ENCODE measurements around the gene EIF2B4. TPM values are rescaled to one million over a fixed set of nuclear protein-coding genes. Genes with fewer than 3 reads are reported as not detected.

The EIF2B4 gene
- total RNA-seq: 10 to 100 TPM; 30.0 to 42.7 TPM

DNA sequence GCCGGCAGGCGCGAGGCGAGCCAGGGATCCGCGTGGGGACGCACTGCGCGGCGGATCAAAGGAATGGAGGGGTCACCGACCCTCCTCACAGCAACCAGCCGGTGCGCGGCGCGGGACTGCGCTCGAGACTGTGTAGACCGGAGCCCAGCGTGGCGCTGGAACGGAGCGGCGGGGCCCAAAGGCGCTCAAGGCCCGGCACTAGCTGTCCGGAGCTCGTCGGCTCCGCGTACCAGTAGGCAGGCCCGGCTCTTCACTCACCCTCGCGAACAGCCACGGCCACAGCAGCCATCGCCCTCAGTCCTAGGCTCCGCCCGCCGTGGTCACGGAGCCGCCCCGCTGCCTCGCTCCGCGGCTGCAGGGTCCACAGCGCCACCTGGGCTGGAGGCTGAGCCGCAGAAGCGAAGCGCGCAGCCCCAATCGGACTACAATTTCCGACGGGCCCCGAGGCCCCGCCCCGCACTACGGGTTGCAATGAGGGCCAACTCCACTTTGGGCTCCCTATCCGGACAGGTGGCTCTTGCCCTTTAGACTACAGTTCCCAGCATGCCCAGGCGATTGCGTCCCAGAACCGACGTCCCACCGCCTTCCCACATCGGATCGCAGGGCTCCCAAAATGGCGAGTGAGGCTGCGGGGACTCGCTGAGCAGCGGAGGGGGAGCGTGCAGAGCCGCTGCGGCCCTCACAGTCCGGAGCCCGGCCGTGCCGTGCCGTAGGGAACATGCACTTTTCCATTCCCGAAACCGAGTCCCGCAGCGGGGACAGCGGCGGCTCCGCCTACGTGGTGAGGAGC lies at the start of gene EIF2B4, which contains the start of gene SNX17:
EIF2B4 (minus strand) TSS at position 313 of the 790 bp plus-strand sequence; CDS start at position 289, 24 bp downstream.
SNX17 (plus strand) TSS at position 591 of the 790 bp plus-strand sequence; CDS start at position 719, 128 bp downstream.
- H3K27me3 Mint-ChIP-seq (ENCODE audit: low read depth): no peaks in the 10 kb centered on the region
- DNase-seq: peak; percentile 99
- H3K9me3 Mint-ChIP-seq: no peaks in the 10 kb centered on the region
- peak; percentile 94 to 95 for ATAC-seq (replicated peaks in 1 of 2)
- H3K4me1 Mint-ChIP-seq (ENCODE audit: low read depth): peaks cover 34% of the 10 kb centered on the region
- peak within 1 kb of the TSS; percentile 82 to 83 for H3K4me3 Mint-ChIP-seq
- H3K27ac Mint-ChIP-seq: peak within 1 kb of the TSS; percentile 95
- H3K36me3 Mint-ChIP-seq (ENCODE audit: insufficient read depth in 2 of 2): peaks cover 12 to 13% of the 10 kb centered on the region in 2 donors

- no peaks in the 10 kb centered on the region for H3K27me3 Mint-ChIP-seq (ENCODE audit: low read depth)
- H3K4me1 Mint-ChIP-seq (ENCODE audit: low read depth): no peaks in the 10 kb centered on the region
- peaks cover 0 to 2% of the 10 kb centered on the region in 2 donors for H3K36me3 Mint-ChIP-seq (ENCODE audit: insufficient read depth in 2 of 2)
- H3K27ac Mint-ChIP-seq: no peak overlapping the region
- ATAC-seq (replicated peaks in 1 of 2) (no peak), DNase-seq (no peak)
- no peaks in the 10 kb centered on the region for H3K9me3 Mint-ChIP-seq
- no peak overlapping the region for H3K4me3 Mint-ChIP-seq
Observed at GRCh38 chr2:27416151-27416550, 46.0 kb upstream of the EIF2B4 start.

DNA sequence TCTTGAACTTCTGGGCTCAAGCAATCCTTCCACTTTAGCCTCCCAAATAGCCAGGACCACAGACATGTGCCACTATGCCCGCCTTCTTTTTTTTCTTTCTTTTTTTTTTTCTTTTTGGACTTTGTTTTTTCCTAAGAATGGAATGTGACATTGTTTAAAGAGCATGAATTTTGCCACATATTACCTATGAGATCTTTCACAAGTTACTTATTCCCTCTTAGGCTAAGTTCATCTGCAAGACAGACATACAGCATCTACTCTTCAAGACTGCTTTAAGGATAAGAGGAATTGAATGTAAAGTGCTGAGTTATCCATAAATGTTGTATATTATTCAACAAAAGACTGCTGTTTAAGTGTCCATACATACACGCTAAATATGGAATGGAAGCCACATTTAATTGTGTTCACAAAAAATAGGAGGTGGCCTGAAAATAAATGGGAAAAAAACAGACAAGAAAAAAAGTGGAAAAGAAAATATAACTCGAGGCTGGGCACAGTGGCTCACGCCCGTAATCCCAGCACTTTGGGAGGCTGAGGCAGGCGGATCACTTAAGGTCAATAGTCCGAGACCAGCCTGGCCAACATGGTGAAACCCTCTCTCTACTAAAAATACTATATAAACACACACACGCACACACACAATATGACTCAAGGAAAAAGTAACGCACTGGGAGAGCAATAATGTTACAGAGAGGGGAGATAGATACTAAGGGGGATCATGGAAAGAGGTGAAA lies 42.4 kb upstream of the EIF2B4 start:
- Mint-ChIP-seq H3K9me3 (peaks cover 0 to 3% of the 10 kb centered on the region in 2 donors), H3K36me3 (ENCODE audit: insufficient read depth in 2 of 2) (peaks cover 2% of the 10 kb centered on the region in 2 donors), H3K27me3 (ENCODE audit: low read depth) (no peaks in the 10 kb centered on the region), H3K4me1 (ENCODE audit: low read depth) (peaks cover 18% of the 10 kb centered on the region), H3K4me3 (no peak overlapping the region), H3K27ac (no peak overlapping the region)
- DNase-seq (no peak), ATAC-seq (replicated peaks in 1 of 2) (no peak)

GRCh38 chr2:27409321-27410073 lies 39.4 kb upstream of the EIF2B4 start, which contains the start of gene PPM1G:
Gene PPM1G, minus strand, starts transcription at chr2:27409591. Its CDS starts 169 bp downstream, at chr2:27409422.
- Mint-ChIP-seq H3K36me3 (ENCODE audit: insufficient read depth in 2 of 2) (peaks cover 5 to 13% of the 10 kb centered on the region in 2 donors), H3K9me3 (peaks cover 0 to 3% of the 10 kb centered on the region in 2 donors), H3K4me3 (peak within 1 kb of the TSS; percentile 90 to 98), H3K27ac (peak within 1 kb of the TSS; percentile 97), H3K27me3 (ENCODE audit: low read depth) (no peaks in the 10 kb centered on the region), H3K4me1 (ENCODE audit: low read depth) (peaks cover 40% of the 10 kb centered on the region)
- peak; percentile 98 to 99 for DNase-seq
- ATAC-seq (replicated peaks in 1 of 2): peak; percentile 98 to 99

GRCh38 chr2:27408601-27409320 lies 38.6 kb upstream of the EIF2B4 start:
- DNase-seq (peak; percentile 42 to 44), ATAC-seq (replicated peaks in 1 of 2) (peak; percentile 21 to 43)
- Mint-ChIP-seq H3K27me3 (ENCODE audit: low read depth) (no peaks in the 10 kb centered on the region), H3K36me3 (ENCODE audit: insufficient read depth in 2 of 2) (peaks cover 5 to 13% of the 10 kb centered on the region in 2 donors), H3K9me3 (peaks cover 0 to 3% of the 10 kb centered on the region in 2 donors), H3K4me3 (peak overlapping the region; percentile 90 to 98), H3K27ac (peak overlapping the region; percentile 94), H3K4me1 (ENCODE audit: low read depth) (peaks cover 47% of the 10 kb centered on the region)

DNA sequence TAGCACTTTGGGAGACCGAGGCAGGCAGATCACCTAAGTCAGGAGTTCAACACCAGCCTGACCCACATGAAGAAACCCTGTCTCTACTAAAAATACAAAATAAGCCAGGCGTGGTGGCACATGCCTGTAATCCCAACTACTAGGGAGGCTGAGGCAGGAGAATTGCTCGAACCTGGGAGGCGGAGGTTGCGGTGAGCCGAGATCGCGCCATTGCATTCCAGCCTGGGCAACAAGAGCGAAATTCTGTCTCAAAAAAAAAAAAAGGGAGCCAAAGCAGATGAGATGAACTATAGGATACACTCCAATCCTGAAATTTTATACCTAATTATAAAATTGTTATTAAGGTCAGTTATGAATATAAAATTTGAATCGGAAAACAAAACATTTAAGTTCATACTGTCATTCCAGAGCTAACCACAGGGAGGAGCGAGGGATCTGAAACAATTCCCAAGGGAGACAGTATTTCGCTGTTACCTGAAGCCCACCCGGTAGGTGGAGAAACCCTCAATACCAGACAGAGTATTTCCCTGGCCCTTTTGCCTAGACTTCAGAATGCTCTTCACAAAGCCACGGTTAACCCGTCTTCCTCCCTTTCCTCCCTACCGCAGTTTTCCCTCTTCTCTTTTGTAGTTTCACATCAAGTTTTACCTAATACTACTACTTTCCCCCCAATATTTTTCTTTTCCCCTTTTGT lies 37.8 kb upstream of the EIF2B4 start:
- Mint-ChIP-seq H3K4me3 (peak overlapping the region; percentile 90 to 98), H3K27me3 (ENCODE audit: low read depth) (no peaks in the 10 kb centered on the region), H3K4me1 (ENCODE audit: low read depth) (peaks cover 53% of the 10 kb centered on the region), H3K27ac (peak overlapping the region; percentile 94), H3K36me3 (ENCODE audit: insufficient read depth in 2 of 2) (peaks cover 5 to 13% of the 10 kb centered on the region in 2 donors), H3K9me3 (peaks cover 0 to 3% of the 10 kb centered on the region in 2 donors)
- ATAC-seq (replicated peaks in 1 of 2): no peak
- DNase-seq: no peak

DNA sequence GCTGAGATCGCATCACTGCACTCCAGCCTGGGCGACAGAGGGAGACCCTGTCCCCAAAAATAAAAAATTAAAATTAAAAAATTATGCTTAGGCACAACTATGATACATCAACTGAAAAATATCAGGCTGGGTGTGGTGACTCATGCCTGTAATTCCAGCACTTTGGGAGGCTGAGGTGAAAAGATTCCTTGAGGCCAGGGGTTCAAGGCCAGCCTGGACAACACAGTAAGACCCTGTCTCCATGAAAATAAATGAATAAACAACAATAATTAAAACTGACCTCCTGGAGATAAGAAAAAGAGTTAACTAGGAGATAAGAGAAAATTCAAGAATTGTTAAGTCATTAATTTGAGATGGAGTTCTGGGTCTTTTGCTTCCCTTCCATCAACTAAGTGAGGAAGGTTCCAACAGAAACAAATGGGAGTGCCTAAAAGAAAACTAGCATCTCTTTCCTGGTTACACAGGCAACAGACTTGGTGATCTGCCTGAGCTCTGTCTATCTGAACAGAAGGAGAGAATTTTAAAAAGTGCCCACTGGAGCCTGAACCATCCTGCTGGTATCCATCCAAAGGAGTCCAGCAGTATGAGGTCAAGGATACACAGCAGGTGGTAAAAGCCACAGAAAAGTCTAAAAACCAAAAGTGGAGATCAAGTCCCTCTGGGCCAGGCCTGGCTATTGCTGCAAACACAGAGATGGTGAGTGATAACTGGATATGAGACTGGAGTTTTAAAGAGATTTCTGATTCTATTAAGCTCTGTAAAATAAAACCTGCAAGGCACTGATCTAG lies 30.4 kb upstream of the EIF2B4 start:
- Mint-ChIP-seq H3K9me3 (no peaks in the 10 kb centered on the region), H3K27me3 (ENCODE audit: low read depth) (no peaks in the 10 kb centered on the region), H3K27ac (peak overlapping the region; percentile 92), H3K4me3 (peak overlapping the region in 1 of 2 donors; percentile 32), H3K4me1 (ENCODE audit: low read depth) (peaks cover 52% of the 10 kb centered on the region), H3K36me3 (ENCODE audit: insufficient read depth in 2 of 2) (peaks cover 2 to 10% of the 10 kb centered on the region in 2 donors)
- ATAC-seq (replicated peaks in 1 of 2) (no peak), DNase-seq (no peak)

DNA sequence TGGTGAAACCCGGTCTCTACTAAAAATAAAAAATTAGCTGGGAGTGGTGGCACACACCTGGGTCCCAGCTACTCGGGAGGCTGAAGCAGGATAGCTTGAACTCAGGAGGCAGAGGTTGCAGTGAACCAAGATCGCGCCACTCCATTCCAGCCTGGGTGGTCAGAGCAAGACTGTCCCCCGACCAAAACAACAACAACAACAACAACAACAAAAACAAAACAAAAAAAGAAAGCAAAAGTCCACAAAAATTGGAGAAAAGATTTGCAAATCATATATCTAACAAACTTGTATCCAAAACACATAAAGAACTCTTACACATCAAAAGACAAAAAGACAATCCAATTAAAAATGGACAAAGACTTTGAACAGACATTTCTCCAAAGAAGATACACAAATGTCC lies 28.8 kb upstream of the EIF2B4 start:
- H3K9me3 Mint-ChIP-seq: no peaks in the 10 kb centered on the region

GRCh38 chr2:27393225-27393624 lies 23.1 kb upstream of the EIF2B4 start:
- ATAC-seq (replicated peaks in 1 of 2) (no peak), DNase-seq (no peak)
- H3K9me3 Mint-ChIP-seq: no peaks in the 10 kb centered on the region
- no peak overlapping the region for H3K4me3 Mint-ChIP-seq
- peaks cover 39% of the 10 kb centered on the region for H3K4me1 Mint-ChIP-seq (ENCODE audit: low read depth)
- H3K27ac Mint-ChIP-seq: no peak overlapping the region
- H3K27me3 Mint-ChIP-seq (ENCODE audit: low read depth): no peaks in the 10 kb centered on the region
- H3K36me3 Mint-ChIP-seq (ENCODE audit: insufficient read depth in 2 of 2): peaks cover 6 to 11% of the 10 kb centered on the region in 2 donors

More for the DNA sequence above, 28.8 kb upstream of the EIF2B4 start:
- no peak for DNase-seq
- peak overlapping the region in 1 of 2 donors; percentile 42 for H3K4me3 Mint-ChIP-seq
- H3K4me1 Mint-ChIP-seq (ENCODE audit: low read depth): peaks cover 47% of the 10 kb centered on the region
- H3K27ac Mint-ChIP-seq: peak overlapping the region; percentile 96
- no peaks in the 10 kb centered on the region for H3K27me3 Mint-ChIP-seq (ENCODE audit: low read depth)
- ATAC-seq (replicated peaks in 1 of 2): no peak
- H3K36me3 Mint-ChIP-seq (ENCODE audit: insufficient read depth in 2 of 2): peaks cover 2 to 12% of the 10 kb centered on the region in 2 donors

GRCh38 chr2:27390822-27391679 lies 20.9 kb upstream of the EIF2B4 start:
- Mint-ChIP-seq H3K4me1 (ENCODE audit: low read depth) (peaks cover 28% of the 10 kb centered on the region), H3K4me3 (peak overlapping the region in 1 of 2 donors; percentile 82), H3K27ac (peak overlapping the region; percentile 97), H3K9me3 (no peaks in the 10 kb centered on the region), H3K36me3 (ENCODE audit: insufficient read depth in 2 of 2) (peaks cover 6 to 12% of the 10 kb centered on the region in 2 donors), H3K27me3 (ENCODE audit: low read depth) (no peaks in the 10 kb centered on the region)
- ATAC-seq (replicated peaks in 1 of 2): peak; percentile 52 to 88
- no peak for DNase-seq

All from activated T-cell treated with anti-CD3 and anti-CD28 coated beads, Interleukin-2, amount 50 U/mL, for 72 hours (primary cell).